H1 (cell line): ENCODE data around the gene KIR2DL1. TPM values are rescaled to one million over a fixed set of nuclear protein-coding genes. Genes with fewer than 3 reads are reported as not detected.
"Not testable (repeated sequence)": the region's sequence is repeated elsewhere in the genome, so short reads cannot be mapped to it uniquely, and the experiment has no call there.

Experiments
- CTCF ChIA-PET: fragments of 300-600 bp; sonication (Branson Sonifier 250); formaldehyde crosslinking; loops from one replicate; lab custom pipeline; 2021; ENCODE audit not compliant: partially characterized antibody; lab: Charles Lee
- POLR2A ChIA-PET: fragments of 300-600 bp; sonication (Branson Sonifier 250); formaldehyde crosslinking; loops from one replicate; lab custom pipeline; 2021; ENCODE audit warnings: inconsistent platforms; ENCODE audit not compliant: partially characterized antibody; lab: Charles Lee
- DNase-seq, 2 experiments: peaks; one replicate each; pipeline versions ENCODE4 v3.0.0 to v3.0.0-alpha.2; 2010 to 2022; ENCODE audit warnings: low spot score in 2 of 2, low read depth in 1 of 2, mixed read lengths in 1 of 2
- FAIRE-seq: peaks from 2 replicates; lab custom pipeline; 2011; peaks lifted over from hg19 to GRCh38; lab: Jason Lieb, UNC
- H2AFZ ChIP-seq: 2 replicates; pipeline ENCODE4 v1.8.1; 2012; ENCODE audit warnings: low read length, inconsistent platforms
- H2AK5ac ChIP-seq: 2 replicates; pipeline ENCODE4 v1.6.1; 2013; ENCODE audit warnings: low read depth, low read length
- H2BK120ac ChIP-seq: replicated peaks from 2 replicates; pipeline ENCODE3; 2013; ENCODE audit warnings: low read depth, low read length, inconsistent platforms
- H2BK12ac ChIP-seq: 2 replicates; pipeline ENCODE4 v1.6.1; 2013; ENCODE audit warnings: low read depth, low read length
- H2BK15ac ChIP-seq: 2 replicates; pipeline ENCODE4 v1.6.1; 2013; ENCODE audit warnings: low read length
- H2BK20ac ChIP-seq: 2 replicates; pipeline ENCODE4 v1.6.1; 2013; ENCODE audit warnings: low read length
- H2BK5ac ChIP-seq: 2 replicates; pipeline ENCODE4 v1.6.1; 2013; ENCODE audit warnings: low read depth, low read length
- H3K14ac ChIP-seq: 2 replicates; pipeline ENCODE4 v1.6.1; 2013; ENCODE audit warnings: inconsistent platforms; ENCODE audit not compliant: insufficient read length
- H3K18ac ChIP-seq: 2 replicates; pipeline ENCODE4 v1.6.1; 2013; ENCODE audit warnings: low read length; ENCODE audit errors: extremely low read depth
- H3K23ac ChIP-seq: 2 replicates; pipeline ENCODE4 v1.6.1; 2013; ENCODE audit warnings: inconsistent platforms; ENCODE audit not compliant: insufficient read length
- H3K23me2 ChIP-seq: 2 replicates; pipeline ENCODE4 v1.6.1; 2013; ENCODE audit warnings: low read depth, low read length
- H3K27ac ChIP-seq: 2 replicates; pipeline ENCODE4 v1.6.1; 2011; ENCODE audit warnings: low read depth, low read length, inconsistent platforms
- H3K27me3 ChIP-seq, 4 experiments: replicated peaks in 1 of 4; 1 replicate in 1 of 4; 2 replicates in 3 of 4; pipeline versions ENCODE4 v1.6.1 to v1.8.1; 2011 to 2013; ENCODE audit warnings: low read length in 3 of 4, mild to moderate bottlenecking in 3 of 4, inconsistent platforms in 2 of 4, mixed read lengths in 2 of 4, moderate library complexity in 1 of 4; ENCODE audit not compliant: control insufficient read depth in 3 of 4, insufficient read depth in 3 of 4; ENCODE audit errors: extremely low read depth in 1 of 4
- H3K36me3 ChIP-seq, 4 experiments: 2 replicates each; pipeline versions ENCODE4 v1.6.1 to v1.8.1; 2011 to 2013; ENCODE audit warnings: mild to moderate bottlenecking in 4 of 4, low read length in 3 of 4, moderate library complexity in 2 of 4, control low read depth in 1 of 4, inconsistent platforms in 1 of 4; ENCODE audit not compliant: insufficient read depth in 4 of 4, control insufficient read depth in 2 of 4
- H3K4ac ChIP-seq: replicated peaks from 2 replicates; pipeline ENCODE3; 2013; ENCODE audit warnings: low read length, low read depth, mixed read lengths, inconsistent platforms; ENCODE audit not compliant: insufficient read length
- H3K4me1 ChIP-seq, 4 experiments: replicated peaks in 1 of 4; 1 replicate in 1 of 4; 2 replicates in 3 of 4; pipeline versions ENCODE4 v1.6.1 to v1.8.1; 2011 to 2013; ENCODE audit warnings: low read length in 3 of 4, inconsistent platforms in 2 of 4, mixed read lengths in 1 of 4; ENCODE audit not compliant: insufficient read depth in 4 of 4, control insufficient read depth in 3 of 4
- H3K4me2 ChIP-seq, 2 experiments: 2 replicates each; pipeline versions ENCODE4 v1.6.1 to v1.8.1; 2011 to 2013; ENCODE audit warnings: low read depth in 2 of 2, low read length in 2 of 2, control low read depth in 1 of 2, inconsistent platforms in 1 of 2, mild to moderate bottlenecking in 1 of 2; ENCODE audit not compliant: insufficient read depth in 1 of 2
- H3K4me3 ChIP-seq, 4 experiments: fragments of 200-600, 300-600 bp in 1 of 4; sonication (generic), shearing (Covaris generic), sonication (Bioruptor Twin) in 1 of 4; 2 replicates each; pipeline versions ENCODE4 v1.5.1 to v1.8.1; 2011 to 2016; ENCODE audit warnings: low read length in 4 of 4, low read depth in 3 of 4, control low read depth in 2 of 4, inconsistent platforms in 2 of 4, mild to moderate bottlenecking in 2 of 4, mixed read lengths in 1 of 4, moderate library complexity in 1 of 4; ENCODE audit not compliant: insufficient read depth in 2 of 4; ENCODE audit errors: extremely low read depth in 1 of 4
- H3K56ac ChIP-seq: replicated peaks from 2 replicates; pipeline ENCODE3; 2013; ENCODE audit warnings: low read depth, mild to moderate bottlenecking, mixed read lengths, low read length, inconsistent platforms; ENCODE audit not compliant: insufficient read length
- H3K79me1 ChIP-seq: 2 replicates; pipeline ENCODE4 v1.6.1; 2013; ENCODE audit warnings: low read depth, low read length, control low read depth
- H3K79me2 ChIP-seq, 2 experiments: 2 replicates each; pipeline versions ENCODE4 v1.6.1 to v1.8.1; 2012 to 2013; ENCODE audit warnings: low read length in 2 of 2, mild to moderate bottlenecking in 2 of 2, inconsistent platforms in 1 of 2; ENCODE audit not compliant: insufficient read depth in 2 of 2, control insufficient read depth in 1 of 2
- H3K9ac ChIP-seq, 4 experiments: replicated peaks in 1 of 4; 1 replicate in 1 of 4; 2 replicates in 3 of 4; pipeline versions ENCODE4 v1.6.1 to v1.8.1; 2011 to 2013; ENCODE audit warnings: low read depth in 3 of 4, low read length in 3 of 4, control low read depth in 2 of 4, mild to moderate bottlenecking in 2 of 4, moderate library complexity in 2 of 4, inconsistent platforms in 1 of 4; ENCODE audit errors: extremely low read depth in 1 of 4
- H3K9me3 ChIP-seq, 2 experiments: 2 replicates each; pipeline versions ENCODE4 v1.6.1 to v1.8.1; 2012 to 2013; ENCODE audit warnings: mild to moderate bottlenecking in 2 of 2, moderate library complexity in 2 of 2, control low read depth in 1 of 2, inconsistent platforms in 1 of 2, low read depth in 1 of 2, low read length in 1 of 2, mixed read lengths in 1 of 2; ENCODE audit not compliant: insufficient read depth in 2 of 2
- H4K20me1 ChIP-seq, 2 experiments: replicated peaks in 1 of 2; 2 replicates each; pipeline versions ENCODE3 to v1.8.1; 2011 to 2013; ENCODE audit warnings: inconsistent platforms in 2 of 2, low read length in 2 of 2, mild to moderate bottlenecking in 1 of 2; ENCODE audit not compliant: insufficient read depth in 2 of 2, control insufficient read depth in 1 of 2
- H4K5ac ChIP-seq: 2 replicates; pipeline ENCODE4 v1.6.1; 2013; ENCODE audit warnings: low read length, low read depth, mixed read lengths, inconsistent platforms; ENCODE audit not compliant: insufficient read length
- H4K8ac ChIP-seq: 2 replicates; pipeline ENCODE4 v1.8.0; 2013; ENCODE audit warnings: mild to moderate bottlenecking, moderate library complexity, low read length, inconsistent platforms; ENCODE audit not compliant: insufficient read depth; ENCODE audit errors: extremely low read depth
- H4K91ac ChIP-seq: replicated peaks from 2 replicates; pipeline ENCODE3; 2013; ENCODE audit warnings: low read length, mixed read lengths, inconsistent platforms; ENCODE audit not compliant: insufficient read length
- WGBS, 2 experiments: shearing (Covaris generic) in 1 of 2; methylation state at CpG; one replicate each; pipeline versions ENCODE4 v1.1.6 to v1.1.7; 2013 to 2015; ENCODE audit warnings: low lambda C conversion rate in 2 of 2, mixed read lengths in 2 of 2, inconsistent platforms in 1 of 2, low coverage in 1 of 2, missing lambda C conversion rate in 1 of 2; ENCODE audit not compliant: insufficient replicate concordance in 2 of 2, insufficient coverage in 1 of 2, insufficient read length in 1 of 2; ENCODE audit errors: extremely low coverage in 1 of 2, missing lambda C conversion rate in 1 of 2; 5-methylcytosine and 5-hydroxymethylcytosine counted together
- polyA plus RNA-seq, 7 experiments: library from polyadenylated mRNA; depleted of rRNA in 3 of 7; stranded (reverse) in 5 of 7; unstranded in 2 of 7; fragments of >200 nt in 5 of 7; fragments of 200-250 nt in 2 of 7; gene quantifications; 1 replicate in 5 of 7; 2 replicates in 1 of 7; 4 replicates in 1 of 7; pipeline versions ENCODE4 v1.2.1 to v1.2.3, GENCODE V29; 2011 to 2013; ENCODE audit warnings: missing spikeins in 2 of 7, mixed read lengths in 2 of 7
- total RNA-seq: library from RNA; stranded (reverse); fragmentation: NEBNext Ultra II Directional; extraction: Animal tissue kit (Norgen Biotek cat#: 25700); gene quantifications from 2 replicates; pipeline ENCODE4 v1.2.1, GENCODE V29; 2021

Gene KIR2DL1
- total and polyA plus RNA-seq, 2 of the 8 experiments (the other 6 are each of a cell fraction or from before 2014, with no cell fraction given): not detected

GRCh38 chr19:54824416-54824815 lies 54.8 kb downstream of the KIR2DL1 start:
- H4K91ac ChIP-seq, H3K79me2 ChIP-seq, H3K23ac ChIP-seq, H2AK5ac ChIP-seq, H3K36me3 ChIP-seq, H2BK20ac ChIP-seq, H4K5ac ChIP-seq, DNase-seq, H4K8ac ChIP-seq, H2BK12ac ChIP-seq, H2BK120ac ChIP-seq, H3K4ac ChIP-seq, H2BK15ac ChIP-seq, H3K9ac ChIP-seq, H3K27me3 ChIP-seq, H3K23me2 ChIP-seq, H3K56ac ChIP-seq, H3K4me3 ChIP-seq, H3K14ac ChIP-seq, H3K79me1 ChIP-seq, H2BK5ac ChIP-seq, H3K4me1 ChIP-seq, H4K20me1 ChIP-seq, H3K4me2 ChIP-seq, H3K18ac ChIP-seq, POLR2A ChIA-PET, FAIRE-seq, H2AFZ ChIP-seq, H3K27ac ChIP-seq, CTCF ChIA-PET: not testable (repeated sequence)
- WGBS, 2 experiments: 52% methylated on average over 4 of the region's 4 CpGs; no CpG with 5 or more reads in 1 of the 2 experiments
- peaks cover 23 to 46% of the 10 kb centered on the region in 2 experiments for H3K9me3 ChIP-seq

GRCh38 chr19:54825326-54825725 lies 55.7 kb downstream of the KIR2DL1 start:
- not testable (repeated sequence) for FAIRE-seq, H3K9ac ChIP-seq, H3K27ac ChIP-seq

More at GRCh38 chr19:54825326-54825725, 55.7 kb downstream of the KIR2DL1 start:
- H4K20me1 ChIP-seq, H4K5ac ChIP-seq, H2BK20ac ChIP-seq, H2BK120ac ChIP-seq, H2AFZ ChIP-seq, H3K4ac ChIP-seq, CTCF ChIA-PET, H3K36me3 ChIP-seq, H3K23me2 ChIP-seq, H3K4me2 ChIP-seq, POLR2A ChIA-PET, H3K4me1 ChIP-seq, H3K18ac ChIP-seq, H3K79me1 ChIP-seq, H2BK15ac ChIP-seq, H2BK5ac ChIP-seq, DNase-seq, H4K91ac ChIP-seq, H3K79me2 ChIP-seq, H4K8ac ChIP-seq, H3K4me3 ChIP-seq, H3K14ac ChIP-seq, H3K56ac ChIP-seq, H2AK5ac ChIP-seq, H2BK12ac ChIP-seq, H3K23ac ChIP-seq, H3K27me3 ChIP-seq: not testable (repeated sequence)
- peaks cover 19 to 41% of the 10 kb centered on the region in 2 experiments; a peak in 3 of 4 replicates for H3K9me3 ChIP-seq
- 73% methylated on average over 7 of the region's 7 CpGs; no CpG with 5 or more reads in 1 of the 2 experiments for WGBS, 2 experiments
